ENCODE measurements around the gene UBE2E1.

UBE2E1 gene

GRCh38 chr3:23795096-23795495 is 10.7 kb upstream of the UBE2E1 start:
- no peak for DNase-seq (ENCODE audit: low read depth in 2 of 2)

- no peak for DNase-seq (ENCODE audit: low read depth in 2 of 2)
These were observed 9.2 kb upstream of the UBE2E1 start for GRCh38 chr3:23796518-23796917.

- DNase-seq (ENCODE audit: low read depth in 2 of 2) = no peak
These were observed 8.3 kb upstream of the UBE2E1 start for GRCh38 chr3:23797491-23797890.

DNA sequence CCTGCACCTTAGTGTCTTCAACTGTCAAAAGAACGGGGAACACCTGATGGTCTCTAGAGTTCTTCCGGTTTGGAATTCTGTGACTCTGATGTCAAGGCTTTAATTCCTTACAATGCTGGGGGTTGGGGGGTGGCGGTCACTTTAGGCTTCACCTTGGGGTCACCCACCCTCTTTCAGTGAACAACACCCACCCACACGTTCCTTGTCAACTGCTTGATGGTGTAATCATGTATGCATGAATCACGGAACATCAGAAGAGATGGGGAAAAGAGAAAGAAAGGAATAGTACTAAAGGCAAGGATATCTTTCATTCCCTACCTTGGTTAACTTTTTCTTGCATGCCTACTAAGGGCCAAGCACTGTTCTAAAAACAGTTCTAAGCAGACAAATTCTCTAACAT is 7.3 kb upstream of the UBE2E1 start:
- DNase-seq (ENCODE audit: low read depth in 2 of 2) = no peak

DNA sequence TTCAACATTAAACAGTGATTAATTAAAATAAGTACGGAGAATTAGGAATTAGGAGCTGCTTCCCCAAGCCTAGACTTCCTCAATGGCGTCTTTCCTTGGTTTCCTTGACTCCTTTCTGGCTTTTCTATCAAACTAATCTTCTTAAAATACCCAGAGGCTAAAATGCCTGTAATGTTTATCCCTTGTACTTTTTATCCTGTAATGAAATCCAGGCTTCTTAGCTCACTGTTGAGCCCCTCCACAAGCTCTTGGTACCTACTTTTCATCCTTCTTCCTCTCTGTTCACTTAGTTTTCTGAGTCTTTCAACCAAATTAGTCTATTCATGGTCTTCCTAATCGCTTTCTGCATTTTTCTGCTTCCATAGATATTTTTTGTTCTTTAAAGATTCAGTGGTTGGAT is 6.9 kb upstream of the UBE2E1 start:
- DNase-seq (ENCODE audit: low read depth in 2 of 2) = no peak

- DNase-seq (ENCODE audit: low read depth in 2 of 2) = no peak
These were observed 5.0 kb upstream of the UBE2E1 start for GRCh38 chr3:23800731-23801130.

DNA sequence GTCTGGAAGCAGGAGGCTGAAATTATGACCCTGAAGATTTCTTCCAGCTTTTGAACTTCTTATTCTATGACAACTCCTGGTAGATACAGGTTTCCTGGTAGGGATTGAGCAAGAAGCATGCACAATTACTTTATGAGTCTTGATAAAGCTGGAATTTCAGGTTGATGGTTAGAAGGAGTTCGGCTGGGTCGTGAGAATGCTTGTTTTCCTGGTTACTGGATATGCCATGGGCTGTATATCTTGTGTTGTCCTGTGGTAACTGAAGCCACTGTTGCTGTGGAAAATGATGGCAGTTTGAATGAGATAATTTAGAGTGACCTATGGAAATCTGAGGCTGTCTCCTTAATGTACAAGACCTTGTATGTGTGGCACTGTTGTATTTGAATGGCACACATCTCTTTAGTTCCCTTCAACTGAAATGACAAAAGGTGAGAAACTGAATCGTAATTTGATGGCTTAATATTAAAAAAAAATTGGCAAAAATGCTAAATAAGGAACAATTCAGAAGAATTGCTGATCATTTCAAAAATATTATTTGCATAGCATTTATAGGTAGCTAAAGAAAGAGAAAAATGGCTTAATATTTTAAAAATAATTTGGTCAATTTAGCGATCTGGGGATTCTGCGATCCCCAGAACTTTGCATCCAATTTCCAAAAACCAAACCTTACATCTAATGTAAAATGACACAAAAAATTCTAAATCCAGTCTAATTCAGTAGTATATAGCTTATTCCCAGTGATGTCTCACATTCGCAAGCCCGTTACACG is 1.1 kb upstream of the UBE2E1 start:
- no peak for DNase-seq (ENCODE audit: low read depth in 2 of 2)

GRCh38 chr3:23805210-23805632 is 534 bp upstream of the UBE2E1 start:
- DNase-seq (ENCODE audit: low read depth in 2 of 2) = no peak

DNA sequence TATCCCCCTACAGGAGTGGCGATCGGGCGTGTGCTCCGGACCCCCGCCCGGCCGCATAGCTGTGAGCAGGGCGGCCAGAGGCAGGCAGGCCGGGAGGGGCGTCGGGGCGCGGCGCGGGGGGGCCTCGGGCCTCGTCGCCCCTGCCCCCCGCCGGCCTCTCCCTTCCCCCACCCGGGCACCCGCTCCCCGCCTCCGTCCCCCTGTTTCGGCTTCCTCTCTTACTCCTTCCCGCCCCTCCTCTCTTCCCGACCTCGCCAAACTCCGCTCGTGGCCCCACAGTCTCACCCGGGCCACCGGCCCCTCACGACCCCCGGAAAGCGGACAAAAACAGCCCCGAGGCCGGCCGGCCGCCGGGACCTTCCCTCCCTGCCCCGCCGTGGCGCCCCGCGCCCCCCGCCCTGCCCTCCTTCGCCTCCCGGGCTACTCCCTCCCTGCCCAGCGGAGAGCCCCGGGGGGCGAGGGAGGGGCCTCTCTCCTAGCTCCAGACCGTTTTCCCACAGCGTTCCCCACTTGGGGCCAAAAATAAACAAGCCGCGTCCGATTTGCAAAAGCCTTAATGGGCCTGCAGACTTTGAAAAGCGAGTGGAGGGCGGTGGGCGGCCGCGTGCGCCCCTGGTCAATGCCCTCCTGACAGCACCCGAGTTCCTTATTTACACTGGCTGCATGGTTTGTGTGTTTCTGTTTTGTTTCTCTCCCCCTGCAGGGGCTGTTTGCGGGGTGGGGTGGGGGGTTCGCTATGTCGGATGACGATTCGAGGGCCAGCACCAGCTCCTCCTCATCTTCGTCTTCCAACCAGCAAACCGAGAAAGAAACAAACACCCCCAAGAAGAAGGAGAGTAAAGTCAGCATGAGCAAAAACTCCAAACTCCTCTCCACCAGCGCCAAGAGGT is 1.0 kb downstream of the UBE2E1 start:
- no peak for DNase-seq (ENCODE audit: low read depth in 2 of 2)

DNA sequence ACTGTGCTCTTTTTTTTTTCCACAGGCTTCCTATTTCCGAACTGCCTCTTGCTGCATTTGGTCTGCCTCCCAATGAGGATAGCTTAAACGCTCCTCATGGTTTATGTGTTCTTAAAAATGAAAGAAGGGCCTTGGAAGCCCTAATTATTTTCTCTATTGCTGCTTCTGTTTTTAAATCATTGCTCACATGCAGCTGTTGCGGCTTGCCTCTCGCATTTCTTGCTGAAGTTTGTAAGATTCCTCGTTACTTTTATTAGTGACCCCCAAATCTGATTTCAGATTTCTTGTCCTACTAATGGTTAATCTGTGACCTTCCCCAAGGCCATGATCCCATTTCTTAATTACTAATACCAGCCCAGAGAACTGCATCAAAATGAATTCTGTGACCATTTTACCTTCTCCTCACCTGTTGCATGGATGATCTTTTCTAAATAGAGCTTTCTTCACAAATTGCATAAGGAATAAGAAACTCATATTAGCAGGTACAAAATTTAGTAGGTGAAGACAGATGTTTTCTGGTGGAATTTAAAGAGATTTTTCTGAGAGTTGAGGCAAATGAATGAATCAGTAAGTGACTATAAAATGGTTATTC is 1.8 kb downstream of the UBE2E1 start:
- no peak for DNase-seq (ENCODE audit: low read depth in 2 of 2)

DNA sequence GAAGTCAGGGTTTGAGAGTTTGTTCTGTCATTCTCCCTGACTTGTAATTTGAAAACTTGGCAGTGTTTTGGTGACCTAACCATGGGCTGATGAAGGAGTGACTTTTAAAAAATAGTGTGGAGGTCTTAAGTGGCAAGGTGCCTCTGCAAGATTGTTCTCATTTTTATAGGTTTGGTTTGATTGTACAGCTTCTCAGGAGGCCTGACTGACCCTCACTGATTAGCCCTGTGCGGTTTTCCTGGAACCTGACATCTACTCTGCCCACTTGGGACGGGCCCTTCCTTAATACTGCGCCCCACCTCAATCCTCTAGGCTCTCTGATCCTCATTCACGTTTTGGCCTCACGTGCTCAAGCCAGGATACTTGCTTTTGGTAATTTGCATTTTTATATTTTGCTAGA is 2.8 kb downstream of the UBE2E1 start:
- DNase-seq (ENCODE audit: low read depth in 2 of 2) = no peak

- DNase-seq (ENCODE audit: low read depth in 2 of 2) = no peak
These were observed 3.5 kb downstream of the UBE2E1 start for GRCh38 chr3:23809294-23809693.

- DNase-seq (ENCODE audit: low read depth in 2 of 2) = no peak
These were observed 4.1 kb downstream of the UBE2E1 start for GRCh38 chr3:23809840-23810342.

GRCh38 chr3:23810343-23811184 is 4.8 kb downstream of the UBE2E1 start:
- DNase-seq (ENCODE audit: low read depth in 2 of 2) = peak in 1 of 2 donors; percentile 14

DNA sequence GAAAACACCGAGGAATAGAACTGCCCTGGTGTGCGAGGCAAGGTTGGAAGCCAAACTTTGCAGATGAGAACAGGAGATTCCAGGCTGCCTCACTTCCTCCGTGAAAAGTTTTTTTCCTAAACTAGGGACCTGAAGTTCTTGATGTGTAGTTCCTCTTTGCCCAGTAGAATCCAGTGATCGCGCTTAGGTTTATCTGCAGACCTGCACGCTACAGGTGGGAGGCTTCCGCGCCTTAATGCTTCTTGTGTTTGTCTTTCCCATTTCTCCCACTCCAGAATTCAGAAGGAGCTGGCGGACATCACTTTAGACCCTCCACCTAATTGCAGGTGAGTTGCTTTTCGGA is 5.4 kb downstream of the UBE2E1 start:
- DNase-seq (ENCODE audit: low read depth in 2 of 2) = no peak

DNA sequence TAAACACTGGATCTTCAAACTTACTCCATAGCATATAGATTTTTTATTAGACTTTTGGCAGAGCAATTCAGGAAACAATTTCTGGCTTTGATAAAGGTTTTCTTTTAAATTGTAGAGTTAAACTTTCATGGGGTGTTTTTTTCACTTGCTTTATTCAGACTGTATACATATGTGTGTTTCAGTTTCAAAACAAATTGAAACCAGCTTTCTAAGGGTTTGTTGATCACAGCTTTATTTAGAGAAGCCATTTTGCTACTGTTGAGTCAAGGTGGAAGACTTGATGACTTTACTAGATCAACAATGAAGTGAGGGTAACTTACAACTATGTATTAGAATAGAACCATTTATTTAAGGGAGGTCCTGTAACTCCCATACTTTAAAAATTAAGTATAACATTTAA is 6.2 kb downstream of the UBE2E1 start:
- DNase-seq (ENCODE audit: low read depth in 2 of 2) = no peak

- DNase-seq (ENCODE audit: low read depth in 2 of 2) = no peak
These were observed 10.1 kb downstream of the UBE2E1 start for GRCh38 chr3:23815879-23816278.

GRCh38 chr3:23816721-23817120 is 11.0 kb downstream of the UBE2E1 start:
- DNase-seq (ENCODE audit: low read depth in 2 of 2) = no peak

GRCh38 chr3:23817508-23818223 is 11.9 kb downstream of the UBE2E1 start:
- no peak for DNase-seq (ENCODE audit: low read depth in 2 of 2)

DNA sequence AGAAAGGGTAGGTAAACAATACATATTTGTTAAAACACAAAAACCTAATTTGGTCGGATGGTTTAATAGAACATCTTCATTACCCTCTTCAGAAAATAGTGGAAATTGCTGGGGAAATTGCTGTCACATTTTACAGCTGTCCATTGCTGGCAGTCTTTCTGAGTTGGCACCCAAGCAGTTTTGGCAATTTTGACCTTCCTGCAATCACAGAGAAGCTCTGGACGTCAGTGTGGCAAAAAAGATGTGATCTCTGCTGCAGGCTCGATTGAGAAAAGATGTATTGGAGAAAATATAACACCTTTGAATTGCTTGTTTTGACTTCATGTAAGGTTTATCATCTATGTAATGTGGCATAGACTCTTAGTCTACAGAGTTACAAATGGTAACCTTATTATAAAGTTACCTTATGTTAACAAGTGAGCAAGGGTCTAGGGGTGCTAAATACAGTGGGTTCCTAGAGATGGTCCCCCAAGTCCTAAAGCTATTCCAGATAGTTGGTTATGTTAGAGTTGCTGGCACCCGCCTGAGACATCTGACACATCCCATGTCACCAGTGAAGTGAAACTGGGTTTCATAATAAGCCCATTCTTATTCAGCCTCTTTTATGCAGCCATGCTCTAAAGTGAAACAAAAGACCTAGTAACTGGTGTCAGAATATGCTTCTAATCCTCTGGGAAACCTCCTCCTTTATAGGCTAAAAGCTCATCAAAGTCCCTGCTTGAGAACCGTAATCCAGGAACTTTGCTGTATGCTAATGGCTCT is 14.0 kb downstream of the UBE2E1 start:
- no peak for DNase-seq (ENCODE audit: low read depth in 2 of 2)

Data from stimulated activated CD4-positive, alpha-beta T cell treated with anti-CD3 and anti-CD28 coated beads, Interleukin-1b, Interleukin-23, amount 100 ng/mL, for 1 hour (primary cell).